Ishikawa (cell line): Measurements from ENCODE around the gene KIRREL3.

Source experiments
- CEBPB ChIP-seq: IDR thresholded peaks from 2 replicates; pipeline ENCODE4 v1.6.1; 2012
- CREB1 ChIP-seq: IDR thresholded peaks from 2 replicates; pipeline ENCODE4 v1.6.1; 2012; ENCODE audit warnings: low read depth
- EGR1 ChIP-seq: IDR thresholded peaks from 2 replicates; pipeline ENCODE4 v1.6.1; 2012
- EP300 ChIP-seq: IDR thresholded peaks from 2 replicates; pipeline ENCODE4 v1.6.1; 2012; ENCODE audit warnings: borderline replicate concordance
- FOXM1 ChIP-seq: IDR thresholded peaks from 2 replicates; pipeline ENCODE4 v1.6.1; 2012; ENCODE audit warnings: low read depth, borderline replicate concordance
- NFIC ChIP-seq: IDR thresholded peaks from 2 replicates; pipeline ENCODE4 v1.6.1; 2012
- RAD21 ChIP-seq: IDR thresholded peaks from 2 replicates; pipeline ENCODE4 v1.6.1; 2012; ENCODE audit warnings: low read depth
- TAF1 ChIP-seq: IDR thresholded peaks from 2 replicates; pipeline ENCODE4 v1.6.1; 2012; ENCODE audit warnings: low read depth, mild to moderate bottlenecking
- TCF12 ChIP-seq: IDR thresholded peaks from 2 replicates; pipeline ENCODE4 v1.6.1; 2012; ENCODE audit warnings: low read depth
- TEAD4 ChIP-seq: IDR thresholded peaks from 2 replicates; pipeline ENCODE4 v1.6.1; 2012
- YY1 ChIP-seq: IDR thresholded peaks from 2 replicates; pipeline ENCODE4 v1.6.1; 2012; ENCODE audit warnings: low read depth
- ZBTB7A ChIP-seq: IDR thresholded peaks from 2 replicates; pipeline ENCODE4 v1.6.1; 2012; ENCODE audit warnings: low read depth
- TF ChIP-seq, protein P1 (sequence below): IDR thresholded peaks from 2 replicates; pipeline ENCODE4 v1.6.1; 2012
- TF ChIP-seq, protein P2 (sequence below): IDR thresholded peaks from 2 replicates; pipeline ENCODE4 v1.6.1; 2012
- TF ChIP-seq, protein P3 (sequence below): IDR thresholded peaks from 2 replicates; pipeline ENCODE4 v1.6.1; 2012; ENCODE audit warnings: low read depth, mild to moderate bottlenecking

KIRREL3 gene

DNA sequence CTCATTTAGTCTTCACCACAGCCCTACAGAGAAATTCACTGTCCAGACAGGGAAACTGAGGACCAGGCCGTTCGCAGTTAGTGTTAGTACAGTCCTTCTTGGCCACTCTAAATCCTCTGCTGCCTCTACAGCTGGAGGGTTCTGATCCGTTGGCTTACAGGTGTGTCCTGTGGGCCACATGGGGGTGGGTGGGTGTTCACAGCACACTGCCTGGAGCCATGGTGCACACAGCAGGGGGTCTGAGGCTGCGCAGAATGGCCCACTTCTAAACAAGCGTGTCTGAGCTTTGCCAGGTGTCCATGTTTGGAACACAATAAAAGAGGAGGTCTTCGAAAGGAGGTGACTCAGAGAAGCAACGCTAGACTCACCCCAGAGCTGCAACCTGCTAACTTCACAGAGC, 396.1 kb downstream of the KIRREL3 start:
- TF ChIP-seq, protein P1, sequence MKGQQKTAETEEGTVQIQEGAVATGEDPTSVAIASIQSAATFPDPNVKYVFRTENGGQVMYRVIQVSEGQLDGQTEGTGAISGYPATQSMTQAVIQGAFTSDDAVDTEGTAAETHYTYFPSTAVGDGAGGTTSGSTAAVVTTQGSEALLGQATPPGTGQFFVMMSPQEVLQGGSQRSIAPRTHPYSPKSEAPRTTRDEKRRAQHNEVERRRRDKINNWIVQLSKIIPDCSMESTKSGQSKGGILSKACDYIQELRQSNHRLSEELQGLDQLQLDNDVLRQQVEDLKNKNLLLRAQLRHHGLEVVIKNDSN, result no peak
- TF ChIP-seq YY1 (no peak), CREB1 (no peak), FOXM1 (no peak), CEBPB (no peak), TCF12 (no peak), EP300 (no peak), NFIC (no peak), TEAD4 (no peak), ZBTB7A (no peak), EGR1 (no peak), RAD21 (no peak)
- TF ChIP-seq, protein P2, sequence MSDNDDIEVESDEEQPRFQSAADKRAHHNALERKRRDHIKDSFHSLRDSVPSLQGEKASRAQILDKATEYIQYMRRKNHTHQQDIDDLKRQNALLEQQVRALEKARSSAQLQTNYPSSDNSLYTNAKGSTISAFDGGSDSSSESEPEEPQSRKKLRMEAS, result no peak
- TF ChIP-seq, protein P3, sequence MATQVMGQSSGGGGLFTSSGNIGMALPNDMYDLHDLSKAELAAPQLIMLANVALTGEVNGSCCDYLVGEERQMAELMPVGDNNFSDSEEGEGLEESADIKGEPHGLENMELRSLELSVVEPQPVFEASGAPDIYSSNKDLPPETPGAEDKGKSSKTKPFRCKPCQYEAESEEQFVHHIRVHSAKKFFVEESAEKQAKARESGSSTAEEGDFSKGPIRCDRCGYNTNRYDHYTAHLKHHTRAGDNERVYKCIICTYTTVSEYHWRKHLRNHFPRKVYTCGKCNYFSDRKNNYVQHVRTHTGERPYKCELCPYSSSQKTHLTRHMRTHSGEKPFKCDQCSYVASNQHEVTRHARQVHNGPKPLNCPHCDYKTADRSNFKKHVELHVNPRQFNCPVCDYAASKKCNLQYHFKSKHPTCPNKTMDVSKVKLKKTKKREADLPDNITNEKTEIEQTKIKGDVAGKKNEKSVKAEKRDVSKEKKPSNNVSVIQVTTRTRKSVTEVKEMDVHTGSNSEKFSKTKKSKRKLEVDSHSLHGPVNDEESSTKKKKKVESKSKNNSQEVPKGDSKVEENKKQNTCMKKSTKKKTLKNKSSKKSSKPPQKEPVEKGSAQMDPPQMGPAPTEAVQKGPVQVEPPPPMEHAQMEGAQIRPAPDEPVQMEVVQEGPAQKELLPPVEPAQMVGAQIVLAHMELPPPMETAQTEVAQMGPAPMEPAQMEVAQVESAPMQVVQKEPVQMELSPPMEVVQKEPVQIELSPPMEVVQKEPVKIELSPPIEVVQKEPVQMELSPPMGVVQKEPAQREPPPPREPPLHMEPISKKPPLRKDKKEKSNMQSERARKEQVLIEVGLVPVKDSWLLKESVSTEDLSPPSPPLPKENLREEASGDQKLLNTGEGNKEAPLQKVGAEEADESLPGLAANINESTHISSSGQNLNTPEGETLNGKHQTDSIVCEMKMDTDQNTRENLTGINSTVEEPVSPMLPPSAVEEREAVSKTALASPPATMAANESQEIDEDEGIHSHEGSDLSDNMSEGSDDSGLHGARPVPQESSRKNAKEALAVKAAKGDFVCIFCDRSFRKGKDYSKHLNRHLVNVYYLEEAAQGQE, result no peak

DNA sequence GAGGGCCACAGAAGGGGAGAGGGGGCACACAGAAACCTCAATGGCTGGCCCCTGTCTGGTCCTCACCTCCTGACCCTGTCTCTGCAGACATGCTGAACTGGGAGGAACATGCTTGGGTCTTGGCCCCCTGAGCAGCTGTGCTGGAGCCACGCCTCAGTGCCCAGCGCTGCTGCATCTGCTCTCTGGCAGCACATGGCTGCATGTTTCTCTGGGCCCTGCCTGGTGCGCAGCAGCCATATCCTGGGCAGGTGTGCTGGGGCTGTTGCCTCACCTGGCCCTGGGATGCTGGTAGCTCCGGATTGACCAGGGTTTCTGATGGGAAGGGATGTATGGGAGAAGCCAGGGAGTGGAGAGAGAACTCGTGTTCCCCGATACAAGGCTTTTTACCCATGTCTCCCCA, 397.1 kb downstream of the KIRREL3 start:
- TF ChIP-seq EP300 (no peak), FOXM1 (no peak), CEBPB (no peak), TCF12 (no peak), TAF1 (no peak), CREB1 (no peak), EGR1 (no peak), TEAD4 (no peak), ZBTB7A (no peak), YY1 (no peak), RAD21 (no peak)
- TF ChIP-seq, protein P3, result no peak
- TF ChIP-seq, protein P1, result no peak

DNA sequence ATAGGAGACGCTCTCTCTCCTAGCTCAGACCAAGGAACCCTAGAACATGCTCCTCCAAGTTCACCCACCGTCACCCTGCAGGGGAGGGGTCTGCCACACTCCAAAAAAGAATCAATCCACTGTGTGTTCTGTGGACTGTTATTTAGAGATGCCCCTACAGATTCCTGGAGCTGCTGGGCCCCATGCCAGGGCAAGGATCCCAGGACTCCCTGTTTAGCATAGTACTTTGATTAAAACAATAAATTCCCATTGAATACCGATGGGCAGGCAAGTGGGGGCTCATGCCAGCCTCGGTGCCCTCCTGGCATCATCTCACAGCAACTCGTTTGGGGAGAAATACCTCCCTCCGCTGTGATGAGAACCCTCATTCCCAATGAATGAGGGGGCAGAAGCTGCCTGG, 397.6 kb downstream of the KIRREL3 start:
- no peak for TF ChIP-seq EP300
- no peak for TF ChIP-seq NFIC
- no peak for TF ChIP-seq CREB1
- no peak for TF ChIP-seq ZBTB7A
- TF ChIP-seq, protein P3, result no peak
- no peak for TF ChIP-seq CEBPB
- TF ChIP-seq EGR1, result no peak
- TF ChIP-seq FOXM1, result no peak
- TF ChIP-seq YY1, result no peak
- TF ChIP-seq TAF1, result no peak
- no peak for TF ChIP-seq RAD21
- TF ChIP-seq, protein P1, result no peak
- TF ChIP-seq, protein P2, result no peak
- no peak for TF ChIP-seq TCF12
- TF ChIP-seq TEAD4, result no peak

DNA sequence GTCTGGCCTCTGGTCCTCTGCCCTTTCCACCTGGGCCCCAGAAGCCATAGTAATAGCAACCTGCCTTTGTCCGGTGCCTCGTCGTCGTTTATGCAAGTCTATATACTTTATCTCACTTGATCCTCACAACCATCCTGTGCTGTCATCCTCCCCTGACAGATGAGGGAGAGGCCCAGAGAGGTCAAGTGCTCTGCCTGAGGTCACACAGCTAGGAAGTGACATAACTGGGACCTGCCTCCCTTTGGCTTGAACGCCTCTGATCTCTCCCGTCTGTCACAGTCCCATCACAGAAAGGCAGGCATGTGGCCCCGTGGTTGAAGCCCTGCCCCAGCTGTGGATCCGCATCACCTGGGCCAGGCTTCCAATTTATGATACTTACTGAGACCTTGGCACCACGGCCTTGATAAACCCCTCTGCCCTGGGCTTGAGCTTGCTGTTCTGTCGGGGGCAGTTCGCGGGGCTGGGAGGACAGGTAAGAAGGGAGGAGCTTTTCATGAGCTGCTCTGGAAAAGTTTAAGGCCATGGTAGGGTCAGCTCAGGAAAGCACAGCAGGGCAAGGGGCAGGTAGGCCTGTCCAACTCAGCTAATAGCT, 398.1 kb downstream of the KIRREL3 start:
- TF ChIP-seq EGR1, result no peak
- no peak for TF ChIP-seq TAF1
